ENCODE data around the gene PIPOX. TPM values are rescaled to one million over a fixed set of nuclear protein-coding genes. Genes with fewer than 3 reads are reported as not detected.

The PIPOX gene
- total and polyA plus RNA-seq, 2 of the 13 experiments (the other 11 are each of a cell fraction or from before 2014, with no cell fraction given), result 87.3 to 154 TPM

- BruUV-seq (replicated peaks), result no TSS peak
- H3K4me3 ChIP-seq (replicated peaks in 1 of 3; ENCODE audit: insufficient read depth in 1 of 3, low read depth in 2 of 3, low read length in 3 of 3), result no peak overlapping the region
- in situ Hi-C loops (cut with HindIII; ENCODE audit: extremely low pct_ligation_motif_present, low pct_unique_long_range_greater_than_20kb), result no loop called here
- no peaks in the 10 kb centered on the region for H3K9me3 ChIP-seq (ENCODE audit: low read length)
- no peak overlapping the region for H3K9ac ChIP-seq (ENCODE audit: insufficient read depth, low read depth, low read length)
- POLR2A ChIA-PET, result no interaction called here
- CTCF ChIA-PET (ENCODE audit: low intra/inter-chr PET ratio, low total read pairs), result no interaction called here
- H3K27me3 ChIP-seq (ENCODE audit: control insufficient read depth in 1 of 2, insufficient read depth in 2 of 2, low read length in 2 of 2), result peaks cover 0 to 10% of the 10 kb centered on the region in 2 experiments; a peak in 3 of 5 replicates
- H2AFZ ChIP-seq (ENCODE audit: low read length), result no peak overlapping the region
- DNase-seq (ENCODE audit: low spot score), result no peak
- H4K20me1 ChIP-seq (ENCODE audit: insufficient read depth, low read length), result no peaks in the 10 kb centered on the region
- H3K4me2 ChIP-seq (ENCODE audit: low read depth, low read length), result no peak overlapping the region
- no peaks in the 10 kb centered on the region for H3K36me3 ChIP-seq (replicated peaks in 1 of 2; ENCODE audit: control insufficient read depth in 1 of 2, insufficient read depth in 2 of 2, low read length in 2 of 2)
- TF ChIP-seq ZBTB14 (CRISPR knock-in tag; IDR thresholded peaks at IDR 0.05) (no peak), ZNF563 (CRISPR knock-in tag; IDR thresholded peaks at IDR 0.05) (no peak), ZBTB4 (CRISPR knock-in tag; IDR thresholded peaks at IDR 0.05; ENCODE audit: borderline replicate concordance) (no peak), MAZ (IDR thresholded peaks at IDR 0.05; ENCODE audit: borderline replicate concordance, low read depth, low read length) (no peak), MAZ (CRISPR knock-in tag; IDR thresholded peaks at IDR 0.05; ENCODE audit: low read depth) (no peak)
- ATAC-seq, result no peak
- no peak overlapping the region for H3K27ac ChIP-seq (ENCODE audit: extremely low read length, insufficient read depth, low read length)
- no peak for FAIRE-seq
- 41% methylated on average over 7 of the region's 7 CpGs for WGBS (ENCODE audit: low lambda C conversion rate)
- intact Hi-C loops (cut with micrococcal nuclease; ENCODE audit: unreplicated experiment), result loop anchor here (10.0 kb wide), 1 partner anchor 46 kb away; no protein-coding TSS in a partner anchor
- H3K79me2 ChIP-seq (ENCODE audit: insufficient read depth, low read length), result no peaks in the 10 kb centered on the region
- peaks cover 40% of the 10 kb centered on the region for H3K4me1 ChIP-seq (ENCODE audit: insufficient read depth, low read length)
Measured at GRCh38 chr17:29010586-29010985, 32.4 kb upstream of the PIPOX start.
